GM21723 (cell line): ENCODE measurements around the gene CHDH.

Experiments used
- ATAC-seq: cut with Tn5 transposase; IDR thresholded peaks from one replicate; pipeline ENCODE4 v1.9.1; 2021; ENCODE audit warnings: mild to moderate bottlenecking, moderate library complexity; ENCODE audit not compliant: unreplicated experiment

CHDH gene

DNA sequence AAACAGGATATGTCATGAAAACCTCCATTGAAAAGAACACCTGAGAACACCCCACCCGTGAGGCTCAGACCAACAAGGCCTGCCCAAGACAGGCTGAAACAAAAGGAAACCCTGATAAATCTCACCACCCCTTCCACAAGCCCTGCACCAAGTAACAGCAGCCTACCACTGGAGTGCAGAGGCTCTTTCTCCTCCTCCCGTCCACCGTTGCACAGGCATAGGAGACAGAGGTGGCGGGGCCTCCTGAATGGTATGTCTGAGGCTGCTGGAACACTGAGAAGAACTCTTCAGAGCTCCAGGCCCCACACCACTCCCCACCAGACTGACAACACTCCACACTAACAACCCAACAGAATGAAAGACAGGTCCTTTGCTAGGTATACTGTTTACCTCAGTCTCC lies 21.4 kb downstream of the CHDH start:
- no peak for ATAC-seq

DNA sequence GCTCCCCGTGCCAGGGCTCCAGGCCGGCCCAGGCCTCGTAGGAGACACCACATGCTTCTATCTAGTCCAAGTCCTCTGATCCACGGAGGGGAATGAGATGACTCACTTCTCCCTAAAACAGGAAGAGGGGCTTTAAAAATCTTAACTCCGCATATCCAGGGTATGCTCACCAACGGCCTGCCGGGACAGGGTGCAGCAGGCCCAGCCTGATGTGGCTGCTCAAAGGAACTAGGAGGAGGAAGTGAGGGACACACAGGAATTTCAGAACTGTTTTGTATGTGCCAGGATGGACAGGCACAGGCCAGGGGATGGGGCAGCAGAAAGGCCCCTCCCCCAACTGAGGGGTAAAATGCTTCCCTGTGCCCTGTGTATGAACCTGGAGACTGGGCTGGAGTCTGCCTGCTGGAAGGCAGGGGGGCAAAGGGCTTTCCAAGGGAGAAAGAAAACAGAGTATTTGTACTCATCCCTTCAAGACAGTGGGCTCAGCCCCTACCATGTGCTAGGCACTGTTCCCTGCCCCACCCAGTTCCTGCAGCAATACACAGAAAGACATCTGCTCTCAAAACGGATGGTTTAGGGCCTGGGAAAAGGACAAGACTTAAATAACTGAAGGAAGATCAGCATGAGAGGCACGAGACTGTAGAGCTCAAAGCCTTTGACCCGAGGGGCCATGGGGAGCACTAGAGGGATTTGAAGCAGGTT lies 22.1 kb downstream of the CHDH start:
- ATAC-seq: no peak

DNA sequence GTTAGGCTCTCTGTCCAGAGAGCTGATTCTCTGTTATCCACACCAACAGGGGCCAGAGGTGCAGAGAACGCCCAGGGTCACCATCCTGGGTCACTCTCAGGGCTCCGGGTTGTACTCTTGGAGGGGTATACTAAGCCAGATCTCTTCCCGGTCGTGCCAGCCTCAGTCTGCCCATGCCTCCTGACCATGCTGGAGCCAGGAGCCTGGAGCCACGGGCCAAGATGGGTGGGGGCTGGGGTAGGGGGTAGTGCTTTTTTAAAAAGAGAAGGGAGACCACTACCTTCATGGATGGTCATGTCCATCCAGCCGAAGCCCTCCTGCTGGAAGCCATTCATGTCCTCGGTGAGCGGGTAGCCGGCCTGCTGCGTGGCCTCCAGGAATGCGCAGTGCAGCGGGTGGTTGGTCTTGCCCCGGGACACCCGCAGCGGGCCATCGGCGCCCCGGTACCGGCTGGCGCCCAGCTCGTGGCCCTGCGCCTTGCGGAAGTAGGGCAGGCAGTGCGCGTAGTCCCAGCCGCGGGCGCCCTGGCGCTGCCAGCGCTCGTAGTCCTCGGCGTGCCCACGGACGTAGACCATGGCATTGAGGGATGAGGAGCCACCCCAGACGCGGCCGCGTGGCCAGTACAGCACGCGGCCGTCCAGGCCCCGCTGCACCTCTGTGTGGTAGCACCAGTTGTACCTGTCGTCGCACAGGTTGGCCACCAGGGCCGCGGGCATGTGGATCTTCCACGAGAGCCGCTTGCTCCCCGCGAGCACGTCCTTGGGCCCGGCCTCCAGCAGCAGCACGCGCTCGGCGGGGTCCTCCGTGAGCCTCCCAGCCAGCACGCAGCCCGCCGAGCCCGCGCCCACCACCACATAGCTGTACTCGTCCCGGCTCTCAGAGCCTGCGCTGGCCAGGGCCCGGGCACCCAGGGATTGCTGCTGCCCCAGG lies 22.9 kb downstream of the CHDH start:
- ATAC-seq: no peak

DNA sequence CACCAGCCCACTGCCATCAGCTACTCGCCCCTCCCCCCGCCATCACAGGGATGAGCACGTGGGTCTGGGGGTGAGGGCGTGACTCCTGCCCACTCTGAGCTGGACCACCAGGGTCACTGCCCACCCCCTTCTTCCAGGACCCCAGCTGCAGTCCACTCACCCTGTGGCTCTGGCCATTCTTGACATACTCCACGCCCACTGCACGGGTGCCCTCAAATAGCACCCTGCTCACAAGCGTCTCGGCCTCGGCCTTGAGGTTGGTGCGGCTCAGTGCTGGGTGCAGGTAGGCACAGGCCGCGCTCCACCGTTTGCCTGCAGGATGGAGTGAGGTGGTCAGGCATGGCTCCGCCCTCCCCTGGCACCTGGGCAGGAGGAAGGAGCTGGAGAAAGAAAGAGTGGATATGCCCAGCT lies 23.9 kb downstream of the CHDH start:
- no peak for ATAC-seq

DNA sequence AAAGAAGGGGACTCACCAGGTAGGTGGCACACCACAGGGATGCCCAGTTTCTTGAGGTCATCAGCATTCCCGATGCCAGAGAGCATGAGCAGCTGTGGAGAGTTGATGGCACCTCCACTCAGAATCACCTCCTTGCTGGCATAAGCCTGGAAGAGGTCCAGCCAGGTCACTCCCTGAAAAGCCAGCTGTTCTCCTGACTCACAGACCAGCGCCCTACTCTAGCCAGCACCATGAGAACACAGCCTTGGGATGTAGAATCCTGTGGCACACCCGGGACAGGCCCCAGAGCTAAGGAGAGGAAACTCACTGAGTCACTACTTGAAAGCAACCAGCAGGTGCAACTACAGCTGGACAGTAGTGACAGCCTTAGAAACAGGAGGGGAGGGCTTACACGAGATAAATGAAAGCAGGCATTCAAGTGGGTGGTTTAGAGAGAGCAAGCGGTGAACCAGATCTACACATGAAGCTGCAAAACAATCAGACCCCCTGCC lies 24.5 kb downstream of the CHDH start:
- peak; percentile 77 for ATAC-seq

DNA sequence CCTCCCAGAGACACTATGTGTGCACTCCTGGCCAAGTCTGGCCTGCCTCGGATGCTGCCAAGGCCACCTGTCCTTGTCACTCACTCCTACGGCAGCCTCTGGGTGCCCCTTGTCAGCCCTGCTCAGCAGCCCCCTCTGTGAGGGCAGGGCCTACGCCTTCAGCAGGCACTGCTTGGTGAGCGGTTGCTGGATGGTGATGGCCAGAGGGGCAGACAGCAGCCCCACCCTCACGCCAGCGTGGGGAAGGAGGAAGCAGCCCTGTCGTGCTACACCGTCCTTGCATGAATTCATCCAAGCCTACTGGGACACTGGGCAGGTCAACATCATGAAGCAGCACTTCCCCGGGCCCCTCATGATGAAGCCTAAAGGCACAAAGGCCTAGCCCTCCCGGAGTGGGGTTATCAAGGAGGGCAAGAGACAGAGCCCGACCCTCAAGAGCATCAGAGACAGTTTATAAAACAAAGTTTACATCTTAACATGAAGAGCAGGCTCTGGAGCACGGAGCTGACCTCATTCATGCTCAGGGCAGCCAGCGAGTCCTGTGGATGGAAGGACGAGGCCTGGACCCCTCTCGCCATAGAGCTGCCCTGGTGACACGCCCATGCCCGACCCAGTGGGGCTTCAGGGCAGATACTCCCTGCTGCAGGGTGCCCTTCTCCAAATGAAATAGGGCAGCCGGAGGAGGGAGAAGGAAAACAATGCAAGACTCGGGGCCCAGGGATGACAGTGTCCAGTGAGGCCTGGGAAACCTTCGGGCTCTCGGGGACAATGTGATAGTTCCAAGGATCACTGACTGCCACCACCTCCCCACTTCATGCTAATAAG lies 25.3 kb downstream of the CHDH start:
- no peak for ATAC-seq

DNA sequence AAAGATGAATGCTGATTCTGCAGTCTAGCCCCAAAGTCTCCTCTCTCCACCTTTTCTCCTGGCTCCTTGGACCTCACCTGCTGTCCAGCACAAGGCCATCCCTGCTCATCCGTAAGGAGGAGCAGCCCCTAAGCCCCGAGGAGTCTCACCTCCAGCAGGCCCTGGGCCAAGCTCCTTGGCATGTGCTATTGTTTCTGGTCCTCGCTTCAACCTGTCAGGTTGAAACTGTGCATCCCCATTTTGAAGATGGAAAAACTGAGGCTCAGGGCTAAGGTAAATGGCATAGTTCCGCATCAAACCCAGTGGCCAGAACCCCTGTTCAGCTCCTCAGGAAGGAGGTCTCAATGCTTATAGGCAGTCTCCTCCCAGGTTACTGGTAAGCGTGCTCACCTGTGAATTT lies 26.1 kb downstream of the CHDH start:
- no peak for ATAC-seq

DNA sequence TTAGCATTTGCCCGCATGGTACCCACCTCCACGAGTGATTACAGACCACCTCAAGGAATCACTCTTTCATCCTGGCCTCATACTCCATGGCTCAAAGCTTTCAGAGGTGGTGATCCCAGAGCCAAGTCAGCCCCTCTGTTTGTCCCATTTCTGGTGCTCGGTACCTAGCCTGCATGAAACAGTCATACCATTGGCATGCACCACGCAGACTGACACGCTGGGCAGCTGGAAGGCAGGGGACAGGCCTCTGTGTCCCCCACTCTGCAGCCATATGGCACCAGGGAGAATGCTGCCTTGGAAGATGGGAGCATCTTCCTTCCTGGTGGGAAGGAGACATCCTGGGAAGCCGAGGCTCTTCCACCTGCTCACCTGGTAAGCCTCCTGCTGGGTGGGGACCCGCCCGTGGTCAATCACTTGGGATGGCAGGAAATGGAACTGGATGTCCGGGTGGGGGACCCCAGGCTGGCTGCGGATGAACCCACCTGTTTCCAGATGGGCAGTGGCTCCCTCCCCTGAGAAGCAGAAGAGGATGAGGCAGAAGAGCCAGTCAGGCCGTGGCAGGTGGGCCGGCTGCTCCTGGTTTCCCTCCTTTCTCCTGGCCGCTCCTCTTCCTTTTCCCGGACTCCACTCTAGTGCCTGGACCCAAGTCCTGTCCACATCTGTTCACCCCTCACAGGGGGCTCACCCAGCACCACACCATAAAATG lies 26.9 kb downstream of the CHDH start:
- no peak for ATAC-seq

DNA sequence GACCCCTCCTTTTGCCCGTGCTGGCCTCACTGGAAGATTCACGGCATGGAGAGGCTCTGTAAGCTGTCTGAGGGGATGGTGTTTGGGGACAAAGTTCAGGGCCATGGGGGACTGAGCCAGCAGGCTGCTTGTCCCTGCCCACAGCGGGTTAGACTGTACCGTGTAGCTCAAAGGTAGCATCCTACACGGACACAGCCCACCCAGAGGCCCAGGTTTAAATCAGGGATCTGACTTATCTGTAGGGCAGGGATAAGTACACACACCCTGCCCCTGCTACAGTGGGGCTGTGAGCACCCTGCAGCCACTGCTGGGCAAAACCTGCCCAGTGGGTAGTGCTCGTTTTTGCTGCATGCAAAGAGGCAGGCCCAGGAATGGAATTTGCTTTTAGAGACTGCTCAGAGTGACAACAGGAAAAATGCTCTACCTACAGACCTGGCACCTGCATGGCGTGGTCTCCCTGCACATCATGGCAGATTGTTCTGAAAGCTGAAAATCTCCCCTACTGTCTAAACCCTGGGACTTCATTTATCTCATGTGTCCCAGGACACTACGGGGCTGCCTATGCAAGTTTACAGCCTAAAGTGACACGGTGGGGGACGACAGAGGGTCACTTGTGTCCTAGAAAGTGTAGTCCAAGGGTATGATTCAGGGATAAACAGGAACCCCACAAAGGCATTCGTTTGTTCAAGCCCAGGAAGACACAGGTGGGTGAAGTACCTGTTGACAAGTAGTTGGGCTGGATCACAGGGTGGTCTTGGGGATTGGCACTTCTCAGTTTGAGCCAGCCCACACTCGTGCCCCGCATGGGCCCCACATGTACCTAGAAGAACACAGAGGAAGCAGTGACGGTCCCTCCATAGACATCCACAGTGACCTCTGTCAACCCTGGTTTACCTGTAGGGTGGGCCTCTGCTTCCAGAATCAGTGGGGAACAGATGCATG lies 27.7 kb downstream of the CHDH start:
- no peak for ATAC-seq

DNA sequence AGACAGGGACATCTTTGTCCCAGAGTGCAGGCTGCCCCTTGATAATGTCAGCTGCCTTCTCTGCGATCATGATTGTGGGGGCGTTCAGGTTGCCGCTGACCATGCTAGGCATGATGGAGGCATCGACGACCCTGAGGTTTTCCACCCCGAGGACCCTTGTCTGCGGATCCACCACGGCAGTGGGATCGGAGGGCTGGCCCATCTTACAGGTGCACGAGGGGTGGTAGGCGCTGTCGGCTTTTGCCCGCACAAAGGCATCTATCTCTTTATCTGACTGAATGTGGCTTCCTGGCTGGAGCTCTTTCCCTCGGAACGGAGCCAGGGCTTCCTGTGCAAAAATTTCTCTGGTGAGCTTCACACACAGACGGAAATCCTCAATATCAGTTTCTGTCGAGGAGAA lies 28.4 kb downstream of the CHDH start:
- no peak for ATAC-seq

DNA sequence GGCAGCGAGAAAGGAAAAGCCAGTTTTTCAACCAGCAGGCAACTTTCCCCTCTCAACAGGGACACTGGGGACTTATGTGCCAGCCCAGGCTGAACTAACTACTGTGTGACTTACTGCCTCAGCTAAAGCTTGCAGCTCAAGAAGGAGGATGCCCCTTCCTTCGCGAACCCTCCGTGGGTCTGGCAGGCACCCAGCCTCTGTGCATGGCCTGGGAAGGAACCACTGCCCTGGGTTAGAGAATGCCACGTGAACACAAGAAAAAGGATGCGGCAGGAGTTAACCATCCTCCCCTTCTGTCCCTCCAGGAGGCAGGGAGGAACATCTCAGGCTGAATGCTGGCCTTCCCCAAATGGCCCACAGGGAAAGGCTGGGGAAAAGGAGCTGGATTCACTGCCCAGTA lies 29.0 kb downstream of the CHDH start:
- no peak for ATAC-seq

DNA sequence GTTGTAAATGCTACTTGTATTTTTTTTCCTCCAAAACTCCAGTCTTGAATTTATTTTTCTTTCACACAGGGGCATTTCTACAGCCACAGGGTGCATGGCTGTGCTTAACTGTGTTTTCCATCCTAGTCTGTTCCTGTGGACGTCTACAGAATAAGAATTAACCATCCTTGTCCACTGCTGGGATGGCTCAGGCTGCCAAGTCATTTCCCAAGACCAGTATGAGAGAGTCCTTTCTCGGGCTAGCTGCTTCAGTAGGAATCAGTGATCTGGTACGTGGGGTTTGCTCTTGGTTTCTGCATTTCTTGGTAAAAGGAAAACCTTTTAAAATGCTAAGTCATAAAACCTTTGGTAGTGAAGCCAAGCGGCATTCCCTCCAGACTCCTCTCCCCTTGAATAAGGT lies 29.8 kb downstream of the CHDH start:
- no peak for ATAC-seq

DNA sequence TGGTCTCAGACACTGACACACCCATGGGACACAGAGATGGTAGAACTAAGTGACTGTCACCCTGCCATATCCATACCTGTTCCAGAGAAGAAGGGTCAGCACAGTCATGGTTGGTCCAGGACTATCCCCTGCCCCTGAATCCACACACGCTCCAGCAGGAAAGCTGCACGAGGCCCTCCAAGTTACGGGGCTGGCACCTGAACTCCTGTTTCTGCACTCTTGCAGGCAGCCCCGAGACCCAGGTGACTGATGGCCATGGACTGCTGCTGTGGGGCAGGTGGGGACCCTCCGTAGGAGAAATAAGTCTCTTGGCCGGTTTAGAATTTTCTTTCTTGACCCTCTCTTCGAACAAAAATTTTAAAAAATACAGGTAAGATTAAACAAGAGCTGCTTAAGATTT lies 30.6 kb downstream of the CHDH start:
- ATAC-seq: no peak

DNA sequence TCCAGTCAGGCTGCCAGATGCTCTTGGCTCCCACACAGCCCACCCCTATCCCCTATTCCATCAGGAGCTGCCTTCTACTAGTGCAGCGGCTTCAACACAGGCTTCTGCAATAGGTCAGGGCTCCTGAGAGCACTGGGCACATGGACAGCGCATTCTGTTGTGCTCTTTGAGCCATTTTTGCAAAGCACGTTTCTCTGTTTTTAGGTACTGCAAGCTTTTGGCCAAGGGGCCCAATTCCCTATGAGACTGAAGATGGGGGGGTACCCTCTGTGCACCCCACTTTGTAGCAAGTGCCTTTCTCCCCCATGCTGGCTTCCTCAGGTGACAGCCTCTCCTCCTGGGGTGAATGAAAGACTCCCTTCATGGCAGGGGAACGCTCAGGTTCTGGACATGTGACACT lies 31.2 kb downstream of the CHDH start:
- ATAC-seq: no peak

DNA sequence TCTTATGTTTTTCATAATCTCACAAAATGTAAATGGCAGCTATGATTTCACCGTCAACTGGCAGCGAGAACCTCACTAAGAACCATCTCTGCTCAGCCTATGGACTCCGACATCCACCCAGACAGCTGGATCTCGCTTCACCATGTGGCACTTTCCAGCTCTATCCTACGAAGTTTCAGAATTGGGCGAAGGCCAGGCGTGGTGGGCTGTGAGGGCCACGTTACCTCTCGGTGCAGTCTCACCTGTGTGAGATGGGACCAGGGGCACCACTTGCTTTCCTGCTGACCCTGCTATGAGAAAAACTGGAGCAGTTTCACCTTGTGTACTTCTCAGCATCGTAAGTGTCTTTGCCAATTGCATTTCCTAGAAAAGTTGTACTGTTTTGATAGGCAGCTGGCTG lies 32.3 kb downstream of the CHDH start:
- ATAC-seq: no peak

DNA sequence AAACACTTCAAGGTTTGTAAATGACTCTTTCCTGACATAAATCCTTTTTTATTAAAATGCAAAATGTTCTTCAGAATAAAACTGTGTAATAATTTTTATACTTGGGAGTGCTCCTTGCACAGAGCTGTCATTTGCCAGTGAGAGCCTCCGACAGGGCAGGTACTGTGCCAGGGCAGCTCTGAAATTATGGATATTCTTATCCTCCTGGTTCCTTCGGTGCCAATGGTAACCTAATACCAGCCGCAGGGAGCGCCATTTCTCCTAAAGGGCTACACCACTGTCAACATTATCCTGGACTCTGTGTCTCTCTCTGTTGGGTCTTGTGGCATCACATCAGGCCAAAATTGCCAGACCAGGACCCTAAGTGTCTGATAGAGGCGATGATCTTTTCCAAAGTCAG lies 33.0 kb downstream of the CHDH start:
- no peak for ATAC-seq

DNA sequence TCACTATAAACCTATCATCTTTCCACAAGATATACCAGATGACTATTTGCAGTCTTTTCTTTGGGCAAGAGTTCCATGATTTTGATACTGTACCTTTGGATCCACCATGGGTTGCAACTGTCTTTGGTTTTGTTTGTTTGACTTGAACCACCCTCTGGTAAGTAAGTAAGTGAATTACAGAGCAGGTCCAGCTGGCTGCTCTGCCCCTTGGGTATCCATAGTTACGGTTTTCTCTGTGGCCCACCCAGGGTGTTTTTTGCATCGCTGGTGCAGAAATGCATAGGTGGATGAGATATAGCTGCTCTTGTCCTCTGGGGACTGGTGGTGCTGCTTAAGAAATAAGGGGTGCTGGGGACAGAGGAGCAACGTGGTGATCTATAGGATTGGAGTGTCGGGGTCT lies 33.8 kb downstream of the CHDH start:
- ATAC-seq: no peak

DNA sequence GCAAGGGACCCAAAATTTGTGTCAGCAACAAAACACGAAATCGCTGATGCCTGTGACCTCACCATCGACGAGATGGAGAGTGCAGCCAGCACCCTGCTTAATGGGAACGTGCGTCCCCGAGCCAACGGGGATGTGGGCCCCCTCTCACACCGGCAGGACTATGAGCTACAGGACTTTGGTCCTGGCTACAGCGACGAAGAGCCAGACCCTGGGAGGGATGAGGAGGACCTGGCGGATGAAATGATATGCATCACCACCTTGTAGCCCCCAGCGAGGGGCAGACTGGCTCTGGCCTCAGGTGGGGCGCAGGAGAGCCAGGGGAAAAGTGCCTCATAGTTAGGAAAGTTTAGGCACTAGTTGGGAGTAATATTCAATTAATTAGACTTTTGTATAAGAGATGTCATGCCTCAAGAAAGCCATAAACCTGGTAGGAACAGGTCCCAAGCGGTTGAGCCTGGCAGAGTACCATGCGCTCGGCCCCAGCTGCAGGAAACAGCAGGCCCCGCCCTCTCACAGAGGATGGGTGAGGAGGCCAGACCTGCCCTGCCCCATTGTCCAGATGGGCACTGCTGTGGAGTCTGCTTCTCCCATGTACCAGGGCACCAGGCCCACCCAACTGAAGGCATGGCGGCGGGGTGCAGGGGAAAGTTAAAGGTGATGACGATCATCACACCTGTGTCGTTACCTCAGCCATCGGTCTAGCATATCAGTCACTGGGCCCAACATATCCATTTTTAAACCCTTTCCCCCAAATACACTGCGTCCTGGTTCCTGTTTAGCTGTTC lies 34.9 kb downstream of the CHDH start:
- no peak for ATAC-seq
